Gastroesophageal sphincter (tissue), 4 donors: ENCODE measurements around the gene TRAPPC2B. TPM values are rescaled to one million over a fixed set of nuclear protein-coding genes. Genes with fewer than 3 reads are reported as not detected.

Experiments
- ATAC-seq: fragments of 150-250 bp; one replicate; pipeline ENCODE4 v1.9.1; 2016; ENCODE audit warnings: mild to moderate bottlenecking, moderate library complexity
- H3K27ac ChIP-seq, 4 donors: fragments of 200-600 bp; sonication (generic) in 3 of 4; 1 replicate in 3 of 4; 2 replicates in 1 of 4; pipeline ENCODE4 v1.5.1; 2016 to 2019
- H3K27me3 ChIP-seq: fragments of 200-600 bp; sonication (generic); one replicate; pipeline ENCODE4 v1.5.1; 2019
- H3K36me3 ChIP-seq, 2 donors: fragments of 200-600 bp; sonication (generic); one replicate each; pipeline ENCODE4 v1.5.1; 2019; ENCODE audit warnings: control low read depth in 1 of 2
- H3K4me1 ChIP-seq, 3 donors: fragments of 200-600 bp; sonication (generic); 1 replicate in 2 of 3; 2 replicates in 1 of 3; pipeline ENCODE4 v1.5.1; 2016 to 2019; ENCODE audit warnings: control low read depth in 2 of 3
- H3K4me3 ChIP-seq, 2 donors: fragments of 200-600 bp; sonication (generic); one replicate each; pipeline ENCODE4 v1.5.1; 2019; ENCODE audit warnings: mild to moderate bottlenecking in 1 of 2, moderate library complexity in 1 of 2
- H3K9me3 ChIP-seq, 3 donors: fragments of 200-600 bp; sonication (generic); one replicate each; pipeline ENCODE4 v1.5.1; 2017 to 2019; ENCODE audit warnings: control low read depth in 2 of 3
- CTCF ChIP-seq, 4 experiments: fragments of 200-600 bp in 2 of 4; fragments of 450-650 bp in 2 of 4; sonication (generic) in 1 of 4; IDR thresholded peaks; one replicate each; pipeline ENCODE4 v1.5.1; 2017 to 2019; ENCODE audit warnings: antibody characterized with exemption in 4 of 4, mild to moderate bottlenecking in 2 of 4, moderate library complexity in 2 of 4
- EP300 ChIP-seq: sonication (generic); formaldehyde crosslinking; IDR thresholded peaks from one replicate; pipeline ENCODE4 v1.6.1; 2017; ENCODE audit warnings: antibody characterized with exemption, mild to moderate bottlenecking
- POLR2A ChIP-seq, 2 donors: fragments of 450-650 bp; IDR thresholded peaks; one replicate each; pipeline ENCODE4 v1.6.1; 2017; ENCODE audit warnings: antibody characterized with exemption in 2 of 2, mild to moderate bottlenecking in 2 of 2, moderate library complexity in 1 of 2
- POLR2AphosphoS5 ChIP-seq: sonication (generic); formaldehyde crosslinking; IDR thresholded peaks from one replicate; pipeline ENCODE4 v1.6.1; 2017; ENCODE audit warnings: antibody characterized with exemption
- WGBS, 2 donors: methylation state at CpG; one replicate each; pipeline ENCODE4 v1.1.5; 2018; ENCODE audit warnings: low coverage in 1 of 2; 5-methylcytosine and 5-hydroxymethylcytosine counted together
- total RNA-seq, 4 donors: library from RNA; depleted of rRNA; stranded (reverse); fragments of >200 nt; gene quantifications; one replicate each; pipeline ENCODE4 v1.1.0, GENCODE V29; 2016

The TRAPPC2B gene
- total RNA-seq, 4 donors from 2014 or later: 9.0 to 17.0 (median 13.2) TPM

- Histone ChIP-seq H3K9me3 (peaks cover 0 to 36% (median 0%) of the 10 kb centered on the region in 3 donors), H3K4me1 (peaks cover 0 to 33% (median 11%) of the 10 kb centered on the region in 3 donors), H3K27ac (peak within 1 kb of the TSS; percentile 41 to 92 (median 92)), H3K4me3 (peak within 1 kb of the TSS; percentile 59 to 91), H3K27me3 (peaks cover 3% of the 10 kb centered on the region), H3K36me3 (peaks cover 0 to 28% of the 10 kb centered on the region in 2 donors)
- peak; percentile 74 for TF ChIP-seq POLR2AphosphoS5
- peak; percentile 67 to 73 for TF ChIP-seq POLR2A (IDR thresholded peaks at IDR 0.05)
- TF ChIP-seq EP300: no peak
- TF ChIP-seq CTCF (IDR thresholded peaks at IDR 0.05): peak in 2 of 4 experiments; percentile 5 to 12
- WGBS, 2 donors: 0% methylated on average over 4 to 11 of the region's 71 CpGs
- peak; percentile 100 for ATAC-seq
These were observed 42.9 kb upstream of the TRAPPC2B start, which contains the start of gene ZNF543 for GRCh38 chr19:57320180-57321084. Gene ZNF543, plus strand, starts transcription at chr19:57320472. Its CDS starts 382 bp downstream, at chr19:57320854.

- H3K4me3 ChIP-seq: peak overlapping the region; percentile 59 to 91
- H3K9me3 ChIP-seq: peaks cover 0 to 42% (median 0%) of the 10 kb centered on the region in 3 donors
- H3K4me1 ChIP-seq: peaks cover 0 to 33% (median 11%) of the 10 kb centered on the region in 3 donors
- WGBS, 2 donors: 4 to 7% methylated on average over 3 of the region's 8 CpGs
- H3K27me3 ChIP-seq: peaks cover 3% of the 10 kb centered on the region
- peaks cover 0 to 35% of the 10 kb centered on the region in 2 donors for H3K36me3 ChIP-seq
- TF ChIP-seq CTCF (IDR thresholded peaks at IDR 0.05) (peak in 1 of 4 experiments; percentile 4), EP300 (no peak)
- peak overlapping the region in 3 of 4 donors; percentile 91 to 92 (median 92) for H3K27ac ChIP-seq
- no peak for ATAC-seq
These were observed 42.2 kb upstream of the TRAPPC2B start for GRCh38 chr19:57321116-57321515.

- no peak overlapping the region for H3K27ac ChIP-seq
- ATAC-seq: no peak
- H3K36me3 ChIP-seq: peaks cover 0 to 41% of the 10 kb centered on the region in 2 donors
- WGBS, 2 donors: 72 to 79% methylated on average over 3 of the region's 3 CpGs
- no peak for TF ChIP-seq POLR2A (IDR thresholded peaks at IDR 0.05)
- TF ChIP-seq POLR2AphosphoS5: no peak
- no peak for TF ChIP-seq EP300
- peaks cover 0 to 33% (median 11%) of the 10 kb centered on the region in 3 donors for H3K4me1 ChIP-seq
- H3K27me3 ChIP-seq: peaks cover 3% of the 10 kb centered on the region
- H3K4me3 ChIP-seq: peak overlapping the region in 1 of 2 donors; percentile 91
- H3K9me3 ChIP-seq: peaks cover 0 to 49% (median 0%) of the 10 kb centered on the region in 3 donors
These were observed 41.6 kb upstream of the TRAPPC2B start for GRCh38 chr19:57321751-57322150.

GRCh38 chr19:57324992-57325391 lies 38.4 kb upstream of the TRAPPC2B start:
- no peak for ATAC-seq
- TF ChIP-seq CTCF (IDR thresholded peaks at IDR 0.05): no peak
- peaks cover 15 to 72% of the 10 kb centered on the region in 2 donors for H3K36me3 ChIP-seq
- H3K4me1 ChIP-seq: peaks cover 0 to 24% (median 11%) of the 10 kb centered on the region in 3 donors
- peaks cover 0 to 81% (median 3%) of the 10 kb centered on the region in 3 donors for H3K9me3 ChIP-seq
- H3K4me3 ChIP-seq: no peak overlapping the region
- no peaks in the 10 kb centered on the region for H3K27me3 ChIP-seq
- H3K27ac ChIP-seq: no peak overlapping the region

- no peak for ATAC-seq
- Histone ChIP-seq H3K4me3 (no peak overlapping the region), H3K4me1 (peaks cover 0 to under 1% (median 0%) of the 10 kb centered on the region in 3 donors), H3K27ac (no peak overlapping the region), H3K9me3 (peaks cover 0 to 85% (median 3%) of the 10 kb centered on the region in 3 donors), H3K27me3 (no peaks in the 10 kb centered on the region), H3K36me3 (peaks cover 15 to 90% of the 10 kb centered on the region in 2 donors)
- TF ChIP-seq POLR2AphosphoS5 (no peak), CTCF (IDR thresholded peaks at IDR 0.05) (no peak), EP300 (no peak), POLR2A (IDR thresholded peaks at IDR 0.05) (no peak)
- 78 to 93% methylated on average over 6 to 8 of the region's 8 CpGs for WGBS, 2 donors
These were observed 35.4 kb upstream of the TRAPPC2B start for GRCh38 chr19:57327993-57328392.
